ENCODE data around the gene SYNGAP1.

- peak; percentile 88 for TF ChIP-seq CTCF (IDR thresholded peaks at IDR 0.05)
- TF ChIP-seq REST (IDR thresholded peaks at IDR 0.05; ENCODE audit: insufficient read depth in 1 of 2, low read depth in 2 of 2, low read length in 1 of 2): no peak
Measured at GRCh38 chr6:33425668-33426577, 6.1 kb downstream of the SYNGAP1 start.

Measured in Panc1 (cell line).